H9 (cell line): ENCODE results near the gene POU2F1. TPM values are rescaled to one million over a fixed set of nuclear protein-coding genes. Genes with fewer than 3 reads are reported as not detected.

ENCODE experiments used
- DNase-seq: peaks from one replicate; pipeline ENCODE4 v3.0.0-alpha.2; 2017
- H2AFZ ChIP-seq: one replicate; pipeline ENCODE4 v1.6.1; 2013; ENCODE audit warnings: mild to moderate bottlenecking, low read length, control low read depth, moderate library complexity
- H2AK5ac ChIP-seq: 2 replicates; pipeline ENCODE4 v1.6.1; 2013; ENCODE audit warnings: low read length, control low read depth, mixed read lengths; ENCODE audit not compliant: insufficient read length
- H2BK120ac ChIP-seq: one replicate; pipeline ENCODE4 v1.6.1; 2013; ENCODE audit warnings: low read depth, mild to moderate bottlenecking, low read length, control low read depth, inconsistent platforms; ENCODE audit not compliant: poor library complexity, severe bottlenecking
- H2BK12ac ChIP-seq: 2 replicates; pipeline ENCODE4 v1.6.1; 2013; ENCODE audit warnings: low read length, control low read depth, mixed read lengths, low read depth; ENCODE audit not compliant: insufficient read length
- H2BK15ac ChIP-seq: 2 replicates; pipeline ENCODE4 v1.6.1; 2013; ENCODE audit warnings: low read depth, low read length, control low read depth
- H2BK20ac ChIP-seq: one replicate; pipeline ENCODE4 v1.6.1; 2013; ENCODE audit warnings: low read depth, mild to moderate bottlenecking, low read length, control low read depth, inconsistent platforms; ENCODE audit not compliant: poor library complexity, severe bottlenecking
- H2BK5ac ChIP-seq: 2 replicates; pipeline ENCODE4 v1.6.1; 2013; ENCODE audit warnings: low read length, control low read depth, mixed read lengths; ENCODE audit not compliant: insufficient read length
- H3K14ac ChIP-seq: 2 replicates; pipeline ENCODE4 v1.6.1; 2013; ENCODE audit warnings: low read length, control low read depth; ENCODE audit not compliant: insufficient read depth
- H3K18ac ChIP-seq: 2 replicates; pipeline ENCODE4 v1.6.1; 2013; ENCODE audit warnings: low read depth, mild to moderate bottlenecking, mixed read lengths, low read length, control low read depth; ENCODE audit not compliant: insufficient read length
- H3K23ac ChIP-seq: 2 replicates; pipeline ENCODE4 v1.6.1; 2013; ENCODE audit warnings: low read length, control low read depth, mixed read lengths, low read depth; ENCODE audit not compliant: insufficient read length
- H3K23me2 ChIP-seq: 2 replicates; pipeline ENCODE4 v1.6.1; 2013; ENCODE audit warnings: low read depth, mild to moderate bottlenecking, mixed read lengths, low read length, control low read depth; ENCODE audit not compliant: insufficient read length, poor library complexity, severe bottlenecking
- H3K27ac ChIP-seq: 2 replicates; pipeline ENCODE4 v1.5.1; 2013; ENCODE audit warnings: low read length, control low read depth, mixed read lengths, low read depth; ENCODE audit not compliant: insufficient read length
- H3K27me3 ChIP-seq: 2 replicates; pipeline ENCODE4 v1.6.1; 2013; ENCODE audit warnings: low read length, control low read depth, inconsistent platforms; ENCODE audit not compliant: insufficient read depth
- H3K4ac ChIP-seq: 2 replicates; pipeline ENCODE4 v1.6.1; 2013; ENCODE audit warnings: low read depth, mild to moderate bottlenecking, control low read depth, inconsistent platforms, low read length, moderate library complexity
- H3K4me1 ChIP-seq: 2 replicates; pipeline ENCODE4 v1.6.1; 2013; ENCODE audit warnings: low read length, control low read depth, inconsistent platforms; ENCODE audit not compliant: insufficient read depth
- H3K4me2 ChIP-seq: 2 replicates; pipeline ENCODE4 v1.6.1; 2013; ENCODE audit warnings: low read length, control low read depth, mixed read lengths; ENCODE audit not compliant: insufficient read length, insufficient read depth
- H3K56ac ChIP-seq: 2 replicates; pipeline ENCODE4 v1.6.1; 2013; ENCODE audit warnings: low read depth, mild to moderate bottlenecking, mixed read lengths, low read length, control low read depth; ENCODE audit not compliant: insufficient read length
- H3K79me1 ChIP-seq: 2 replicates; pipeline ENCODE4 v1.6.1; 2013; ENCODE audit warnings: low read depth, mild to moderate bottlenecking, moderate library complexity, low read length, control low read depth, inconsistent platforms; ENCODE audit not compliant: insufficient read depth, poor library complexity, severe bottlenecking
- H3K79me2 ChIP-seq: 2 replicates; pipeline ENCODE4 v1.6.1; 2013; ENCODE audit warnings: low read length, control low read depth, inconsistent platforms; ENCODE audit not compliant: insufficient read depth
- H3K9ac ChIP-seq: 2 replicates; pipeline ENCODE4 v1.6.1; 2013; ENCODE audit warnings: low read length, control low read depth, mixed read lengths; ENCODE audit not compliant: insufficient read length; ENCODE audit errors: extremely low read depth
- H3K9me3 ChIP-seq: one replicate; pipeline ENCODE4 v1.6.1; 2013; ENCODE audit warnings: low read depth, low read length, inconsistent platforms; ENCODE audit not compliant: control insufficient read depth
- H3T11ph ChIP-seq: one replicate; pipeline ENCODE4 v1.6.1; 2013; ENCODE audit warnings: mild to moderate bottlenecking, low read length, control low read depth, inconsistent platforms
- H4K20me1 ChIP-seq: one replicate; pipeline ENCODE4 v1.6.1; 2013; ENCODE audit not compliant: control insufficient read depth, insufficient read length, insufficient read depth
- H4K5ac ChIP-seq: 2 replicates; pipeline ENCODE4 v1.6.1; 2013; ENCODE audit warnings: low read depth, mild to moderate bottlenecking, mixed read lengths, low read length, control low read depth; ENCODE audit not compliant: insufficient read length
- H4K8ac ChIP-seq: replicated peaks from 2 replicates; pipeline ENCODE4 v1.6.1; 2013; ENCODE audit warnings: low read length, control low read depth, mixed read lengths, low read depth; ENCODE audit not compliant: insufficient read length
- H4K91ac ChIP-seq: 2 replicates; pipeline ENCODE4 v1.6.1; 2013; ENCODE audit warnings: low read depth, mild to moderate bottlenecking, moderate library complexity, mixed read lengths, low read length, control low read depth; ENCODE audit not compliant: insufficient read length
- H3K27ac Mint-ChIP-seq, 3 experiments: 2 replicates in 2 of 3; 3 replicates in 1 of 3; pipeline ENCODE4 v1.8.0; 2020 to 2021; ENCODE audit warnings: mixed read lengths in 3 of 3, mild to moderate bottlenecking in 1 of 3, moderate library complexity in 1 of 3
- H3K27me3 Mint-ChIP-seq: 2 replicates; pipeline ENCODE4 v1.8.0; 2021; ENCODE audit warnings: low read depth, mild to moderate bottlenecking, moderate library complexity, mixed read lengths
- H3K36me3 Mint-ChIP-seq, 3 experiments: 2 replicates in 2 of 3; 3 replicates in 1 of 3; pipeline ENCODE4 v1.8.0; 2020 to 2021; ENCODE audit warnings: low read depth in 3 of 3, mixed read lengths in 3 of 3; ENCODE audit not compliant: insufficient read depth in 1 of 3
- H3K4me1 Mint-ChIP-seq, 2 experiments: 2 replicates each; pipeline ENCODE4 v1.8.0; 2020; ENCODE audit warnings: mixed read lengths in 2 of 2
- H3K4me3 Mint-ChIP-seq, 2 experiments: 2 replicates in 1 of 2; 3 replicates in 1 of 2; pipeline ENCODE4 v1.8.0; 2020 to 2021; ENCODE audit warnings: mild to moderate bottlenecking in 2 of 2, mixed read lengths in 2 of 2, moderate library complexity in 1 of 2
- H3K9me3 Mint-ChIP-seq, 2 experiments: 2 replicates in 1 of 2; 3 replicates in 1 of 2; pipeline ENCODE4 v1.8.0; 2020; ENCODE audit warnings: mild to moderate bottlenecking in 2 of 2, mixed read lengths in 2 of 2, moderate library complexity in 1 of 2
- WGBS: extraction: QIAGEN DNeasy Blood & Tissue Kit; methylation state at CpG from one replicate; pipeline ENCODE4 v1.1.7; 2013; ENCODE audit warnings: missing lambda C conversion rate, low lambda C conversion rate, mixed read lengths; ENCODE audit not compliant: insufficient read length; ENCODE audit errors: extremely low coverage; 5-methylcytosine and 5-hydroxymethylcytosine counted together
- total RNA-seq: library from RNA; stranded (reverse); gene quantifications from 2 replicates; pipeline ENCODE4 v1.2.1, GENCODE V29; 2021
- TF ChIP-seq, protein P1 (sequence below): fragments of 200-600 bp; sonication (generic); conservative IDR thresholded peaks from 3 replicates; pipeline ENCODE4 v1.8.0; 2021; ENCODE audit warnings: antibody characterized with exemption, mild to moderate bottlenecking

POU2F1 gene
- total RNA-seq, 1 experiment from 2014 or later: 62.5 TPM

GRCh38 chr1:167457936-167458584 is 237.4 kb downstream of the POU2F1 start:
- Histone ChIP-seq H3K23me2 (peaks cover 8% of the 10 kb centered on the region), H2BK120ac (no peak overlapping the region), H3K9me3 (no peaks in the 10 kb centered on the region), H2BK20ac (no peak overlapping the region), H3K4ac (no peak overlapping the region), H3K27me3 (peaks cover 8% of the 10 kb centered on the region; the same call in 1 of the 2 replicates), H3K4me2 (no peak overlapping the region), H4K5ac (no peak overlapping the region), H2BK12ac (no peak overlapping the region), H3K14ac (no peak overlapping the region; the same call in 1 of the 2 replicates), H3K9ac (no peak overlapping the region), H2AK5ac (no peak overlapping the region), H2AFZ (no peak overlapping the region), H3K23ac (no peak overlapping the region), H3K56ac (no peak overlapping the region), H3K27ac (no peak overlapping the region), H4K20me1 (no peaks in the 10 kb centered on the region), H2BK15ac (no peak overlapping the region), H2BK5ac (no peak overlapping the region), H4K8ac (no peak overlapping the region), H3K79me2 (no peaks in the 10 kb centered on the region), H3K4me1 (no peaks in the 10 kb centered on the region; the same call in 1 of the 2 replicates), H4K91ac (no peak overlapping the region), H3K18ac (no peak overlapping the region), H3K79me1 (no peaks in the 10 kb centered on the region), H3T11ph (no peak overlapping the region)
- no CpG with 5 or more reads among the region's 11 CpGs for WGBS
- Mint-ChIP-seq H3K36me3 (no peaks in the 10 kb centered on the region; a peak in 1 of 7 replicates), H3K27ac (no peak overlapping the region), H3K9me3 (no peaks in the 10 kb centered on the region), H3K4me1 (peaks cover 32 to 33% of the 10 kb centered on the region in 2 experiments), H3K4me3 (no peak overlapping the region; a peak in 1 of 5 replicates), H3K27me3 (peaks cover 37% of the 10 kb centered on the region)
- TF ChIP-seq, protein P1, sequence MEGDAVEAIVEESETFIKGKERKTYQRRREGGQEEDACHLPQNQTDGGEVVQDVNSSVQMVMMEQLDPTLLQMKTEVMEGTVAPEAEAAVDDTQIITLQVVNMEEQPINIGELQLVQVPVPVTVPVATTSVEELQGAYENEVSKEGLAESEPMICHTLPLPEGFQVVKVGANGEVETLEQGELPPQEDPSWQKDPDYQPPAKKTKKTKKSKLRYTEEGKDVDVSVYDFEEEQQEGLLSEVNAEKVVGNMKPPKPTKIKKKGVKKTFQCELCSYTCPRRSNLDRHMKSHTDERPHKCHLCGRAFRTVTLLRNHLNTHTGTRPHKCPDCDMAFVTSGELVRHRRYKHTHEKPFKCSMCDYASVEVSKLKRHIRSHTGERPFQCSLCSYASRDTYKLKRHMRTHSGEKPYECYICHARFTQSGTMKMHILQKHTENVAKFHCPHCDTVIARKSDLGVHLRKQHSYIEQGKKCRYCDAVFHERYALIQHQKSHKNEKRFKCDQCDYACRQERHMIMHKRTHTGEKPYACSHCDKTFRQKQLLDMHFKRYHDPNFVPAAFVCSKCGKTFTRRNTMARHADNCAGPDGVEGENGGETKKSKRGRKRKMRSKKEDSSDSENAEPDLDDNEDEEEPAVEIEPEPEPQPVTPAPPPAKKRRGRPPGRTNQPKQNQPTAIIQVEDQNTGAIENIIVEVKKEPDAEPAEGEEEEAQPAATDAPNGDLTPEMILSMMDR: no peak
- peak; percentile 63 for DNase-seq
